Left colon (tissue), 2 donors: ENCODE results near the gene GNPAT. TPM values are rescaled to one million over a fixed set of nuclear protein-coding genes. Genes with fewer than 3 reads are reported as not detected.

Experiments used
- ATAC-seq: fragments of 200-7000 bp; cut with Tn5 transposase; one replicate; pipeline ENCODE4 v1.9.1; 2020; ENCODE audit warnings: mild to moderate bottlenecking, moderate library complexity
- DNase-seq, 2 donors: peaks; one replicate each; pipeline ENCODE4 v3.0.0-alpha.2; 2020
- intact Hi-C, 2 donors: fragments of 100-400 bp; cut with DNase I in 1 of 2; cut with micrococcal nuclease in 1 of 2; formaldehyde crosslinking; loops; one replicate each; pipeline versions ENCODE4 v1.11.2 to v1.14.0; 2022; cut with DNase I, micrococcal nuclease
- total RNA-seq, 2 donors: library from RNA; stranded (reverse); fragmentation: NEBNext Ultra II Directional; extraction: Animal tissue kit (Norgen Biotek cat#: 25700); gene quantifications; one replicate each; pipeline ENCODE4 v1.2.1, GENCODE V29; 2021
- donor health status: DM: no; HTN: no; CAD: no.
- donor health status: DM: yes; HTN: yes; CAD: no.

Gene GNPAT
- total RNA-seq, 2 donors from 2014 or later = 30.4 to 30.6 TPM

GRCh38 chr1:231279683-231280082 is 38.7 kb downstream of the GNPAT start:
- intact Hi-C loops = no loop called here
- no peak for DNase-seq
- ATAC-seq = no peak

- no peak for ATAC-seq
- DNase-seq = no peak
- intact Hi-C loops = no loop called here
Measured at GRCh38 chr1:231284441-231284840, 43.4 kb downstream of the GNPAT start.

- no peak for ATAC-seq
- intact Hi-C loops = no loop called here
Measured at GRCh38 chr1:231286603-231287002, 45.6 kb downstream of the GNPAT start.

GRCh38 chr1:231295938-231296337 is 54.9 kb downstream of the GNPAT start:
- DNase-seq (no peak), ATAC-seq (no peak)

More at GRCh38 chr1:231286603-231287002, 45.6 kb downstream of the GNPAT start:
- DNase-seq = no peak

GRCh38 chr1:231301990-231302389 is 61.0 kb downstream of the GNPAT start:
- DNase-seq (no peak), ATAC-seq (no peak)
- intact Hi-C loops = no loop called here

More at GRCh38 chr1:231295938-231296337, 54.9 kb downstream of the GNPAT start:
- intact Hi-C loops = no loop called here

- intact Hi-C loops = no loop called here
- DNase-seq (no peak), ATAC-seq (no peak)
Measured at GRCh38 chr1:231310391-231310934, 69.5 kb downstream of the GNPAT start.

GRCh38 chr1:231311720-231312431 is 70.9 kb downstream of the GNPAT start:
- DNase-seq = no peak

GRCh38 chr1:231312432-231312788 is 71.4 kb downstream of the GNPAT start:
- DNase-seq = no peak
- no peak for ATAC-seq
- intact Hi-C loops = no loop called here

More at GRCh38 chr1:231311720-231312431, 70.9 kb downstream of the GNPAT start:
- intact Hi-C loops = no loop called here
- ATAC-seq = no peak

- ATAC-seq (no peak), DNase-seq (no peak)
- intact Hi-C loops = no loop called here
Measured at GRCh38 chr1:231313661-231314060, 72.6 kb downstream of the GNPAT start.

- intact Hi-C loops = no loop called here
- DNase-seq = peak in 1 of 2 donors; percentile 48
- peak; percentile 60 for ATAC-seq
Measured at GRCh38 chr1:231315887-231316286, 74.9 kb downstream of the GNPAT start.

GRCh38 chr1:231317306-231318014 is 76.4 kb downstream of the GNPAT start:
- ATAC-seq = no peak
- intact Hi-C loops = no loop called here
- DNase-seq = no peak

- ATAC-seq (no peak), DNase-seq (no peak)
- intact Hi-C loops = no loop called here
Measured at GRCh38 chr1:231318015-231318355, 77.0 kb downstream of the GNPAT start.

GRCh38 chr1:231318568-231318967 is 77.6 kb downstream of the GNPAT start:
- DNase-seq (no peak), ATAC-seq (no peak)
- intact Hi-C loops = no loop called here

- intact Hi-C loops = no loop called here
- ATAC-seq (no peak), DNase-seq (no peak)
Measured at GRCh38 chr1:231319080-231319479, 78.1 kb downstream of the GNPAT start.

- DNase-seq (no peak), ATAC-seq (no peak)
- intact Hi-C loops = no loop called here
Measured at GRCh38 chr1:231322880-231323530, 82.0 kb downstream of the GNPAT start.

- no peak for DNase-seq
- no peak for ATAC-seq
- intact Hi-C loops = no loop called here
Measured at GRCh38 chr1:231324660-231325059, 83.6 kb downstream of the GNPAT start.

- ATAC-seq (no peak), DNase-seq (no peak)
- intact Hi-C loops = no loop called here
Measured at GRCh38 chr1:231326248-231326647, 85.2 kb downstream of the GNPAT start.
